GM19455 (cell line): ENCODE results near the gene NUTM1.
A peak's percentile ranks its signal among the peaks of the same experiment; 100 is the strongest.
"Not testable (repeated sequence)": the region's sequence is repeated elsewhere in the genome, so short reads cannot be mapped to it uniquely, and the experiment has no call there.

Experiments
- ATAC-seq: cut with Tn5 transposase; IDR thresholded peaks from one replicate; pipeline ENCODE4 v1.9.1; 2021; ENCODE audit not compliant: unreplicated experiment

Gene NUTM1

GRCh38 chr15:34336991-34337556 lies 6.0 kb upstream of the NUTM1 start:
- ATAC-seq: peak; percentile 14

- ATAC-seq: peak; percentile 71
These were observed 5.4 kb upstream of the NUTM1 start, which contains the start of gene SLC12A6 for GRCh38 chr15:34337557-34338306. Gene SLC12A6 (minus strand): TSS chr15:34337781. CDS start chr15:34336680, 1,101 bp downstream.

GRCh38 chr15:34338347-34338746 lies 4.8 kb upstream of the NUTM1 start:
- ATAC-seq: no peak

- no peak for ATAC-seq
These were observed 3.2 kb upstream of the NUTM1 start for GRCh38 chr15:34339946-34340345.

- no peak for ATAC-seq
These were observed 1.5 kb upstream of the NUTM1 start for GRCh38 chr15:34341381-34342212.

GRCh38 chr15:34342213-34342736 lies 840 bp upstream of the NUTM1 start:
- ATAC-seq: not testable (repeated sequence)

GRCh38 chr15:34347951-34348638 lies 5.0 kb downstream of the NUTM1 start:
- no peak for ATAC-seq

GRCh38 chr15:34348735-34349300 lies 5.7 kb downstream of the NUTM1 start:
- ATAC-seq: no peak

- no peak for ATAC-seq
These were observed 6.7 kb downstream of the NUTM1 start for GRCh38 chr15:34349769-34350168.

GRCh38 chr15:34352996-34353395 lies 9.9 kb downstream of the NUTM1 start:
- ATAC-seq: not testable (repeated sequence)

- ATAC-seq: no peak
These were observed 10.5 kb downstream of the NUTM1 start for GRCh38 chr15:34353627-34354026.

- no peak for ATAC-seq
These were observed 11.2 kb downstream of the NUTM1 start for GRCh38 chr15:34354286-34354685.

- ATAC-seq: no peak
These were observed 12.1 kb downstream of the NUTM1 start for GRCh38 chr15:34355241-34355640.

- ATAC-seq: no peak
These were observed 14.5 kb downstream of the NUTM1 start for GRCh38 chr15:34357653-34358052.

- ATAC-seq: no peak
These were observed 15.3 kb downstream of the NUTM1 start for GRCh38 chr15:34358367-34358766.

- no peak for ATAC-seq
These were observed 15.8 kb downstream of the NUTM1 start for GRCh38 chr15:34358948-34359347.

- ATAC-seq: no peak
These were observed 16.3 kb downstream of the NUTM1 start for GRCh38 chr15:34359416-34359815.

GRCh38 chr15:34360298-34360697 lies 17.2 kb downstream of the NUTM1 start:
- no peak for ATAC-seq

- no peak for ATAC-seq
These were observed 18.2 kb downstream of the NUTM1 start for GRCh38 chr15:34361278-34361677.

- no peak for ATAC-seq
These were observed 19.1 kb downstream of the NUTM1 start for GRCh38 chr15:34362047-34362773.
